Activated CD8-positive, alpha-beta memory T cell treated with anti-CD3 and anti-CD28 coated beads, Interleukin-2, amount 50 U/mL, for 24 hours (primary cell): ENCODE measurements around the gene CHCHD6.

Experiments
- DNase-seq: peaks from one replicate; pipeline ENCODE4 v3.0.0-alpha.2; 2020; ENCODE audit errors: extremely low read depth

The CHCHD6 gene

GRCh38 chr3:126922466-126922865, 218.4 kb downstream of the CHCHD6 start:
- DNase-seq: no peak

DNA sequence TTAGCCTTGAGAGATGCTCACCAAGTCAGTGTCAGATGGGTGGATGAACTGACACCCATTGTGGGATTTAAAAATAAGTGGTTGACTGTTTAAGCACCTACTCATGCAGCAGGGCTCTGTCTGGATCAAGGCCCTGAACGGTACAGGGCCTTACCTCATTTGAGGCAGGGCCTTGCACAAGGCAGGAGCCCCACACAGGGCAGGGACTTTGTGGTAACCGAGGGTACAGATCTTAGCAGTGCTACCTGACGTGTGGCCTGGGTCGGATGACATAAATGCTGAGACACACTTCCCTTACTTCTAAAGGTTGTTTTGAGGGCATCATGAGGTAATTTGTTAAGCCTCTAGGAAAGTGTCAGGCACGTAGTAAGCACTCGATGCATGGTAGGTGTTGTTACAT, 219.4 kb downstream of the CHCHD6 start:
- DNase-seq: no peak

DNA sequence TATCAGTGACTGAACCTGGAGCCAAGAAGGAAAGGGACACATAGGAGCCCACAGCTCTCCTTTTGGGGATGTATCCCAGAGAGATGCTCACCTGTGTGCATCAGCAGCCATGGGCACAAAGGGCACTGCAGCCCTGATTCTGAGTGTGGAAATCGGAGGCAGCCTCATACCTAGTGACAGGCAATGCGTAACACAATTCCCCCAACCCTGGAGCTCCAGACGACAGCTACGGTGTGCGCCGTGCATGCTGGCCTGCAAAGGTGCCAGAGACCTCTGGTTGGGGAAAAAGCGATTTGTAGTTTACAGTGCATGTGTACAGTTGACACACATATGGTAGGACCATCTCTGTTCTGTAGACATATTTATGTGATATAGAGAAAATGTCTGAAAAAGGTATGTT, 219.9 kb downstream of the CHCHD6 start:
- DNase-seq: no peak

DNA sequence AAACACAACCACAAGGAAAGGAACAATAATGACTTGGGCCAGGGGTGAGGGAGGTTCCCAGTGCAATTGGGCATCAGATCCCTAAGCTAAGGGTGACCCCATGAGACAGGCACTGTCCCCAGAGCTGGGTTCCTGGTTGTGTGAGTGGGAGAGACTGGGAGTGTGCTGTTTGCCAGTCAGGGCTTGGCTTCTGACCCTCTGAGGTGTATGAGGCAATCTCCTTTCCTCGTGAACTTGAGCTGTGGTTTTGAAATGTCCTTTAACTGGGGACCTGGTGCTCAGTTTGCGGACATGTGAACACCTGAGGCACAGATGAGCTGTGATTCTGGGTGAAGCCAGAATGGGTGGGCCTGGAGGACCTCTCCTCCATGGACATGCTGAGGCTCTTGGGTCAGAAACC, 220.4 kb downstream of the CHCHD6 start:
- DNase-seq: no peak

DNA sequence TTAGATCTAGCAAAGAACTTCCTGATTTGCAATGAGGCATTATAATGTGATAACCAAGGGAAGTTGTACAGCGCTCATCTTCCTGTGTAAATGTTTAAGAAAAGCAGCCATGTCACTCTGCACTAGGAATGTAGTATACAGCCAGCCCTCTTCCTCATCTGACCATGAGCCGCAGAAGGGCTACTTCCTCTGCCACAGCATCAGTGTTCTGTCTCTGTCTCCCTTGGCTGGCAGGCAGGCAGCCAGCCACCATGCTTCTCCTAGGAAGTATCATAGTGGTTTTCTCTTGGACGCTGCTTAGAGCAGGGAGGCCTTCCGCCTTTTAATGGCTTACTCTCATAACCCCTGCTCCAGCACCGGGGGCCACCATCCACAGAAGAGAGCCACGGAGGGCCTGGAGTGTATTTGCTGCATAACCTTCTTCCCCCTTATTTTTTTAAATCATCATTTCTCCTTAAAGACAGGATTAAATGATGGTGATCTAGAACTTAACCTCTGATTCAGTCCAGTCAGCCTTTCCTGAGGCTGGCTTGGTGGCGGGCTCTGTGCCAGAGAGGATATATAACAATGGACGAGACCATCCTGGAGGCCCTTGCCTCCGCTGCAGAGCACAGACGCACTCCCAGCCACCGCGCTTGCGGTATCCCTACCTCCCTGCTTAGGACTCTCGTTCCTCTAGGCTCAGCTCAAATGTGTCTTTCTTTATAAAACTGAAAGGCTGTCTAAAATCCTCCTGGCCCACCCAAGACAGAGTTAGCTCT, 221.6 kb downstream of the CHCHD6 start:
- DNase-seq: no peak

- no peak for DNase-seq
Measured at GRCh38 chr3:126926684-126927400, 222.8 kb downstream of the CHCHD6 start.

DNA sequence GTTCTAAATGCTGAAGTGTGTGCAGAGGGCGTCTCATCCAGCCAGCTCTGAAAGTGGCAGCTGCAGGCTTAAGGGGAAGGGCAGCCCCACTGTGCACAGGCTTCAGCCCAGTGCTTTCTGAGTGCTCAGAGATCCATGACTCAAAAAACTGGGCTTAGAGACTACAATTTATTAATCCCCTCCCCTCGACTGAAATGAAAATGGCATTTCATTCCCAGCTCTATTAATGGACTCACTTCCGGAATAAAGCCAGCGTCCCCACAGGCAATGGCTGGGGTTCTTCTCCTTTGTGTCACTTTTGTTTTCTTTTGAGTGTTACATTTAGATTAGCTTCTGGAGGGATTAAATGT, 223.3 kb downstream of the CHCHD6 start:
- no peak for DNase-seq

DNA sequence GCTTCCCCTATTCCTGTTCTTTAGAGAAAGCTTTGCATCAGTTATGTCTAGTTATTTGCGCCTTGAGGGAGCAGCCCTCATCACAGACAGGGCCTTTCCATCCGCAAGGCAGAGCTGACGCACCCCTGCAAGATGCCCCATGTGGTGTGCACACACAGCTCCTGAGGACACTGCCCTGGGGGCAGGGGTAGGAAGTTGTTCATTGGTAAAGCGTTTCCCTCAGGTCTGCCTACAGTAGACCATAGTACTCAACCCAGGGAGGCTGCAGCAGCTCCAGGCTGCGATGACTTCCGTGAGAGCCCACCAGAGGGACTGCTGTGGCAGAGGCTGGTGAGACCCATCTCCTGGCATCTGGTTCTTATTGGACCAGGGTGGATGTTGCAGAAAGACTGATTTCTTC, 223.8 kb downstream of the CHCHD6 start:
- no peak for DNase-seq

DNA sequence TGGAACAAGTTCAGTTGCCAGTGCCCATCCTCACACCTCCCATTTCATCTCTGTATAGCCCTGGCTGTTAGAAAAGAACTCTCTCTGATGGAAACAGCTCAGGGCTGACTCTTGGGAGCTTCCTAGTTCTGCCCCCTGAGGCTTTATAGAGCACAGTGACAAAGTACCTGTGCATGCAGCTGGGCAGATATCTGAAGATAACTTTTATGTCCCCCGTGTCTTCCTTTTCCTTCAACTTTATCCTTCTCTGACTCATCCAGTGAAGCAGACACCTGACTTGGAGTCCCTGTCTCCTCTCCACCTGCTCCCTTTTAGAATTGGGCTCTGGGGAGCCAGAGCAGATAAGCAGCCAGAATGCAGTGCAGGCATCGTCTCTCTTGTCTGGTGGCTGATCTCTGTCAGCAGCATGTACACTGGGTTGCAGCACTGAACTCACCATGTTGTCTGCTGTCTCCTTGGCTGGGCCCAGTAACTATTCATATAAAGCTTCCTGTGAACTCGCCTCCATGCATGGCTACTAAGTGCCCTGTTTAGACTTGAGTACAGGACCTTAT, 225.0 kb downstream of the CHCHD6 start:
- no peak for DNase-seq

- no peak for DNase-seq
Measured at GRCh38 chr3:126930936-126931600, 227.0 kb downstream of the CHCHD6 start.

GRCh38 chr3:126931806-126932187, 227.8 kb downstream of the CHCHD6 start:
- no peak for DNase-seq

- no peak for DNase-seq
Measured at GRCh38 chr3:126932188-126932931, 228.3 kb downstream of the CHCHD6 start.

DNA sequence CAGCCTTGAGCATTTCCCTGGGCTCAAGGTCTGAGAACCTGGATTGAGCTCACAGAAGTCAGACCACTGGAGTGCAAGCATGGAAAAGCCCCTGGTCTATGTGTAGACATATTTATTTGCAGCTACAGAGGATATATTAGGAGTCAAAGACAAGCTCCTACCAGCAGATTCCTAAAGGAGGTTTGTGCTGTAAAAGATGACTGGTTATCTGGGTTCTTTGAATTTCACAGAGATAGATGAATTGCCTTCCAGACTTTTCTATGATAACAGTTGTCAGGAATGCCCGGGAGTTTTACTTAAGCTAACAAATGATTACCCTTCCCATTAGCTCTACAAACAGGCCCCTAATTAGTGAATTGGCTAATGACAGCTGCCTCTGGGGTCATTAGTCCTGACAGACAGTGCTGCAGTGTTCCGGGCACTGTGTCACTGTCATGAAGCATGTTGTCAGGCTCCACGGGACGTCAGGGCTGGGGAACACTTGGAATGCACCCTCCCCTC, 230.0 kb downstream of the CHCHD6 start:
- no peak for DNase-seq

DNA sequence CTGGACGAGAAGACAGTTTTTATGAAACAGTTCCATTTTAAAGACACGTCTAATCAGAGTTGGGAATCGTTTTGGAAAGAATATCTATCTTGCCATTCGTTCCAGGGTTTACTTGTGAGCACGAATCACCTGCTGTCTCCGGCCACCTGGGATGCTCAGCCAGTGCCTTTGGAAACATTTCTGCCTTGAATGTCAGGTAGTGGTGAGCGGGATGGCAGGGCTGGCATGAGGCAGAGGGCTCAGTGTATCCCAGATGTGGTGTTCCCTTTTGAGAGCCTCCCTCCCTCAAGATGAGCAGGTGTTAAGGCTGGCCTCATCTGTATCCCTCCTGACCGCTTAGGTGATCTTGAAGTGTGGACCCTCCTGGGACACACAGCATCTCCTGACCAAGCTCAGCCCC, 231.0 kb downstream of the CHCHD6 start:
- no peak for DNase-seq

GRCh38 chr3:126935756-126936509, 231.9 kb downstream of the CHCHD6 start:
- DNase-seq: no peak

DNA sequence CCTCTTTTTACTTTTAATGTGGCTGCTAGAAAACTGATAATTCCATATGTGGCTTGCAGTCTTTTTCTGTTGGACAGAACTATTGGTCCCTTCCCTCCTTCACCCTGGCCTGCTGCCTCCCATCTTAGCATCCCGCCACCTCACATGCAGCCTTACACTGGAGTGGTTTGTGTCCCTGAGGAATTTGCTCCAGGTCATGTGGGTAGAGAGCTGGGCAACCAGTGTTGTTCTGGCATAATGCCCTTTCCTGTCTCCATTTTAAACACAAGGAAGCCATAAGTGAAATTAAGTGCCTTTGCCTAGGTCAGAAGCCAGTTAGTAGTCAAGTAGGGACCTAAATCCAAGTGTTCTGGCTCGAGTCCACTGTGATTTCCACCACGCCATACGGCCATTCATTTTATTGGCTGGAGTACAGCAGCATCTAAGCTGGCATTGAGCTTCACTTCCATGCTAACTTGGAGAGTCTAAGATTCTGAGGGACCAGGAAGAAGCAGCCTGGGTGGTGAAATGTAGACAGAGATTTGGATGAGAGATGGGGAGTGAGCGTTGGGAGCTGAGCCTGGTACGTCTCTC, 232.9 kb downstream of the CHCHD6 start:
- DNase-seq: no peak

DNA sequence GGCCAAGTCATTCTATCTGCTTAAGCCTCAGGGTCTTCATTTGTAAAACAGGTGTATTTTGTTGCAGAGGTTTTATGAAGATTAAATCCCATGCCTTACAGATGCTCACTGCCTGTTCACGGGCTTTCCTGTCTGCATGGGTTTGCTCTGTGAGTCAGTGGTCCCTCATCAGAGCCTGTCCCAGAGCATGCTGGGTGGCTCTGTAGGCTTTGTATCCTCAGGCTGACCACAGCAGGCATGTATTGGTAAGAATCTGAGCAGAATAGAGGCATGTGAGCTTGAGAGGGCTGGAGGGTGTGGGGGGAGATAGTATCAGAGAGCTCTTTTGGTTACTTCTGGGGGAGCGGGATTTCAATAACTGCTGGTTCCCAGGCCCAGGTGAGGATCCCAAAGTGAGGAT, 233.5 kb downstream of the CHCHD6 start:
- DNase-seq: no peak

DNA sequence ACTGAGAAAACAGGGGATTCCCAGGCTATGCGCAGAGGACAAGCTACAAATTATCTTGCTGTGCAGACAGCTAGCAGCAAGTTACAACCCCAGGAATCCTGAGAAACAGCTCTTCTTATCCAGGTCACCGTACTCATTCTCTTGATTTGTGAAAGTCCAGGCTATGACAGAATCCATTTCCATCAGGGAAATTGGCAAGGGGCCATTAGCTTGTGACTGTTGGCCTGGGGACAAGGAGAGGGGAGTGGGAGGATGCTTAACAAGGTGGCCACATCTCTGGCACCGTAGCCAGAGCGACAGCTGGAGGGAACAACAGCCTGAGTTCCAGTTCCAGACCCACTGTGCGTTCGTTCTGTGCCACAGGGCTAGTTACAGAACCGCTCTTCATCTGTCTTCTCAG, 233.9 kb downstream of the CHCHD6 start:
- DNase-seq: no peak

DNA sequence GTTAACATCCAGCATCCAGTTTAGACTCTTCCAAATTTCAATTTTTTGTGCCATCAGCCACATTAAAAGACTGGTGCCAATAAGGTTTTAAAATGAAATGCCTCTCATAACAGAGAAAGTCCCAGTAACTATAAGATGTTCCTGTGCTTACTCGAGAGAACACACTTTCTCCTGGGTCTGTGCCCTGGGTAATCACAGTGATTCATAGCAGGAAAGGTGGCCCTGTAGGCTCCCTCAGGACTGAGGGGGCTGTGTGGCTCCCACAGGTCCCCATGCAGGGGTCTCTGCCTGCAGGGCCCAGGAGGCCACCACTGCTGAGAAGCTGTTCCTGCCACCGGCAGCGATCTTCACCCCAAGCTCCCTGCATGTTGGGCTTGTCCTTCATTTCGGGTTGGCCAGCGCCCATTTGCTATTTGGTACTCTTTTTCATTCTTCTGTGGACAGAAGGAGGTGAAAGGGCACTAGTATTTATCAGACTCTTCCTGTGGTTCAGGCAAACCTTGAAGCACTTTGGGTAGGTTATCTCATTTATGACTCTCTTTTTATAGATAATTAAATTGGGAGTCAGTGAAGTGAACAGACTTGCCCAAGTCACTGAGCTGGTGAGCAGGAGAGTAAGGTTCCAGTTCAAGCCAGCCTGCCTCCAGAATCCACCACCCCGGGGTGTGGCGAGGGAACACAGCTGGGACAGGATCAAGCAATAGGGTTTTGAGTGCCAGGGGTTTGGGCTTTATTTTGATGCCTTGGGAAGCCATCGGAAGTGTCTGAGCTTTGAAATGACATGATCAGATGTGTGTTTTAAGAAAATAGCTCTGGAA, 234.7 kb downstream of the CHCHD6 start:
- DNase-seq: no peak

- DNase-seq: no peak
Measured at GRCh38 chr3:126939338-126939718, 235.3 kb downstream of the CHCHD6 start.
